Activated CD8-positive, alpha-beta T cell treated with anti-CD3 and anti-CD28 coated beads for 36 hours (primary cell): ENCODE data around the gene ANKRD33B. TPM values are rescaled to one million over a fixed set of nuclear protein-coding genes. Genes with fewer than 3 reads are reported as not detected.

ENCODE experiments used
- ATAC-seq: fragments of 200-7000 bp; cut with Tn5 transposase; one replicate; pipeline ENCODE4 v1.10.0; 2021; ENCODE audit warnings: mild to moderate bottlenecking, moderate library complexity
- CTCF ChIA-PET: fragments of 350-600 bp; sonication (Branson Sonifier 250); formaldehyde crosslinking; loops from one replicate; lab custom pipeline; 2021; ENCODE audit warnings: antibody characterized with exemption; lab: Charles Lee
- POLR2A ChIA-PET: fragments of 350-600 bp; sonication (Branson Sonifier 250); formaldehyde crosslinking; loops from one replicate; lab custom pipeline; 2021; ENCODE audit warnings: antibody characterized with exemption; lab: Charles Lee
- DNase-seq: peaks from one replicate; pipeline ENCODE4 v3.0.0-alpha.2; 2020
- H3K27ac Mint-ChIP-seq: one replicate; pipeline ENCODE4 v1.8.0; 2021; ENCODE audit warnings: mild to moderate bottlenecking, mixed read lengths
- H3K27me3 Mint-ChIP-seq: one replicate; pipeline ENCODE4 v1.8.0; 2021; ENCODE audit warnings: mixed read lengths
- H3K36me3 Mint-ChIP-seq: one replicate; pipeline ENCODE4 v1.8.0; 2021; ENCODE audit warnings: low read depth, mixed read lengths
- H3K4me1 Mint-ChIP-seq: one replicate; pipeline ENCODE4 v1.8.0; 2021; ENCODE audit warnings: low read depth, mixed read lengths
- H3K4me3 Mint-ChIP-seq: one replicate; pipeline ENCODE4 v1.8.0; 2021; ENCODE audit warnings: mild to moderate bottlenecking, moderate library complexity, mixed read lengths
- H3K9me3 Mint-ChIP-seq: one replicate; pipeline ENCODE4 v1.8.0; 2021; ENCODE audit warnings: mixed read lengths
- intact Hi-C: fragments of 100-400 bp; cut with micrococcal nuclease; formaldehyde crosslinking; loops from one replicate; pipeline ENCODE4 v1.10.0; 2022
- total RNA-seq, 2 experiments: library from RNA; stranded (reverse); gene quantifications; one replicate each; pipeline ENCODE4 v1.2.3, GENCODE V29; 2021
- TF ChIP-seq, protein P1 (sequence below): fragments of 200-600 bp; IDR thresholded peaks from one replicate; pipeline ENCODE4 v1.8.0; 2022; ENCODE audit warnings: antibody characterized with exemption, mild to moderate bottlenecking

The ANKRD33B gene
- total RNA-seq, 2 experiments from 2014 or later = 13.6 to 13.8 TPM

DNA sequence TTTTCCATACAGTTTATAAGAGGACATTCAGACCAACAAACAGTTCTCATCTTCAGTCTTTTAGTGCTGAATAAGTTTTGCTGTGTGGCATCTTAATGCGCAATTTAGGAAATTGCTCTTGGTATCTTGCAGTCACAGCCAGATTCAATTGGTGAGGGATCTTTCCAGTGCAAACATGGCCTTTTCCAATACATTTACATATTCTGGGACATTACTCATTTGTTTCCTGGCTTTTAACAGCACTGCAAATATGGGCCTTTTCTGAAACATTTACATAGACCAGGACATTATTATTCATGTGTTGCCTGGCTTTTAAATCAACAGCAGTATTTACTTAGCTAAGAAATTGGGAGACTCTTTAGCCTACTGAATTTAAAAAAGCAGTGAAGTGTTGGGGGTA is 22.7 kb downstream of the ANKRD33B start:
- ChIA-PET POLR2A (no interaction called here), CTCF (no interaction called here)
- peaks cover 30% of the 10 kb centered on the region for H3K36me3 Mint-ChIP-seq
- peaks cover 31% of the 10 kb centered on the region for H3K27me3 Mint-ChIP-seq
- intact Hi-C loops = no loop called here
- ATAC-seq (no peak), DNase-seq (no peak)
- TF ChIP-seq, protein P1, sequence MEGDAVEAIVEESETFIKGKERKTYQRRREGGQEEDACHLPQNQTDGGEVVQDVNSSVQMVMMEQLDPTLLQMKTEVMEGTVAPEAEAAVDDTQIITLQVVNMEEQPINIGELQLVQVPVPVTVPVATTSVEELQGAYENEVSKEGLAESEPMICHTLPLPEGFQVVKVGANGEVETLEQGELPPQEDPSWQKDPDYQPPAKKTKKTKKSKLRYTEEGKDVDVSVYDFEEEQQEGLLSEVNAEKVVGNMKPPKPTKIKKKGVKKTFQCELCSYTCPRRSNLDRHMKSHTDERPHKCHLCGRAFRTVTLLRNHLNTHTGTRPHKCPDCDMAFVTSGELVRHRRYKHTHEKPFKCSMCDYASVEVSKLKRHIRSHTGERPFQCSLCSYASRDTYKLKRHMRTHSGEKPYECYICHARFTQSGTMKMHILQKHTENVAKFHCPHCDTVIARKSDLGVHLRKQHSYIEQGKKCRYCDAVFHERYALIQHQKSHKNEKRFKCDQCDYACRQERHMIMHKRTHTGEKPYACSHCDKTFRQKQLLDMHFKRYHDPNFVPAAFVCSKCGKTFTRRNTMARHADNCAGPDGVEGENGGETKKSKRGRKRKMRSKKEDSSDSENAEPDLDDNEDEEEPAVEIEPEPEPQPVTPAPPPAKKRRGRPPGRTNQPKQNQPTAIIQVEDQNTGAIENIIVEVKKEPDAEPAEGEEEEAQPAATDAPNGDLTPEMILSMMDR = no peak
- H3K27ac Mint-ChIP-seq = no peak overlapping the region
- H3K4me1 Mint-ChIP-seq = peaks cover 50% of the 10 kb centered on the region
- H3K9me3 Mint-ChIP-seq = peaks cover 14% of the 10 kb centered on the region
- H3K4me3 Mint-ChIP-seq = no peak overlapping the region

DNA sequence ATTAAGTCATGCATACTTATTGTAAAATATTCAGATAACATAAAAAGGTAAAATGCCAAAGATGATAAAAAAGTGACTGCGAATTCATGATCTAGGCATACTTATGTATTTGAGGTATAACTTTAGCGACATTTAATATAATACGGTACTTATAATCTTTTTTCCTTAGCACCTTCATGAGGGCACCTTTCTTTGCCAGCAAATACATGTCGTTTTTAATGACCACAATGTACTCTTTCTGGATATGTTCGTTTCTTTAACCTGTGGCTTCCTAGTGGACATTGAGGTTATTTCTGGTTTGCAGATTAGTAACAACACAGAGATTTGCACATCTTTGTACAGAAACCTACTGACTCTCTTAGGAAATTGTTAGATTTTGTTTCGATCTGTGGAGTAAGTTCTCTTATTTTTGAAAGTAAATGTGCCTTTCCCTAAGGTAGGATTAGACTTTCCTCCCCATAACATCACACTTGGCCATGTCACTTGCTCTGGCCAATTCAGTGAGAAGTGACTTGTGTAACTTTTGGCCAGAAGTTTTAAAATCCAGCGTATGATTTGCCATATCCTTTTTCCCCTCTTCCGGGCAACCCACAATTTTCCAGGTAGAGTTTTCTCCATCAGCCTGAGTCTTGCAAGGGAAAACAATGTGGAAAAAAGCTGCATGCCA is 24.4 kb downstream of the ANKRD33B start:
- ATAC-seq = no peak
- intact Hi-C loops = no loop called here
- Mint-ChIP-seq H3K9me3 (peaks cover 14% of the 10 kb centered on the region), H3K4me3 (no peak overlapping the region), H3K27ac (no peak overlapping the region), H3K36me3 (peaks cover 25% of the 10 kb centered on the region), H3K4me1 (peaks cover 38% of the 10 kb centered on the region), H3K27me3 (peaks cover 28% of the 10 kb centered on the region)
- POLR2A ChIA-PET = no interaction called here
- TF ChIP-seq, protein P1 = no peak
- CTCF ChIA-PET = no interaction called here
- no peak for DNase-seq

DNA sequence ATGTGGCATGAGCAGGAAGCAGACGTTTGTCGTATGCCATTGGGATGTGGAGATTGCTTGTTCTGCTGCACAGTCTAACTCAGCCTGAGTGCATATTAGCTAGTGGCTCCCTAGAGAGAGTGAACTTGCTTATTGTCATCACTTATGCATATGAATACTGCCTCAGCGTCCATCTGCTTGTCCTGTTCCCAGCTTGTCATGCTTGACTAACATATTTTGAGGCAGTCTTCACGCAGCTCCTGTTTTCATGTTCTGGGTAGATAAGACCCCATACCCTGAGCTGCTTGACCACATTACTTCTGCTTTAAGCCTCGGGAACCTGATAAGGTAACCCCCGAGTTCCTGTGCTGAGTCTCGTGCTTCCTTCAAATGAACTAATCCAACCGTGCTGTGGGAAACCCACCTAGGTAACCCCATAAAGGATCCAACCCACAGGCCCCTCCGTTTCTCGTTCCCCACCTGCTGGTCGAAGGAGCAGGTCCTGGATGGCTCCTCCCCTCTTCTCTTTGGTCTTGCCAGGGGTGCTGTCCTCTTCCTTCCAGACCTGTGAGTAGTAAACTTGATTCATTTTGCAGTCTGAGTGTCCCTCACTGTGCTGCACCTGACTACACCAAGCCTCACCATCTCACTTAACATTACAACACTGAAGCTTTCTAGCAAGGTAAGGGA is 25.0 kb downstream of the ANKRD33B start:
- POLR2A ChIA-PET = no interaction called here
- no peak for ATAC-seq
- H3K27ac Mint-ChIP-seq = no peak overlapping the region
- TF ChIP-seq, protein P1 = no peak
- peaks cover 14% of the 10 kb centered on the region for H3K9me3 Mint-ChIP-seq
- peaks cover 36% of the 10 kb centered on the region for H3K4me1 Mint-ChIP-seq
- H3K36me3 Mint-ChIP-seq = peaks cover 25% of the 10 kb centered on the region
- no peak overlapping the region for H3K4me3 Mint-ChIP-seq
- CTCF ChIA-PET = no interaction called here
- DNase-seq = no peak
- H3K27me3 Mint-ChIP-seq = peaks cover 26% of the 10 kb centered on the region
- intact Hi-C loops = no loop called here

DNA sequence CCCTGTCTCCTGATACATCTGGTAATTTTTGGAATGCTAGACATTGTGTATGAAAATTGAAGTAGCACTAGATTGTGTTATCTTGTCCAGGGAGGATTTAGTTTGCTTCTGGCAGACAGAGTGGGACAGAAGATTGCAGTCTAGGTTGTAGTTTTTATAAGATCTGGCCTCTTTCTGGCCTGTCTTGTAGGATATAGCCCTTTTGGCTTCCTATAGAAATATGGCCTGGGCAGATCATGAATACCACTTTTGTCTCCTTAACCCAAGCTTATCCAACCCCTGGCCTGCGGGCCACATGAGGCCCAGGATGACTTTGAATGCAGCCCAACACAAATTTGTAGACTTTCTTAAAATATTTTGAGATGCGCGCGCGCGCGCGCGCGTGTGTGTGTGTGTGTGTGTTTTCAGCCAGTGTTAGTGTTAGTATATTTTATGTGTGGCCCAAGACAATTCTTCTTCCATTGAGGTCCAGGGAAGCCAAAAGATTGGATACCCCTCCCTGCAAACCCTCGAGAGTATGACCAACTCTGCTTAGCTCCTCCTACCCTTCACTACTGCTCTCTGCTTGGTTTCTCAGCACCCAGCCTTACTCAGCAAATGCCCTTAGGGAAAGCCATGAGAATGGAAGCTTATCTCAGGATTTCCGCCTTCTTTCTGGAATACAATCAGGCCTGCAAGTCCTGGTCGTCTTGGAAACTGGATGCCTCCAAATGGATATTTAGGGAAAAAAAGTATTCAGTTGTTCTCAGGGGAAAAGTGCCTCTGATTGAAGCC is 26.5 kb downstream of the ANKRD33B start:
- no peak overlapping the region for H3K4me3 Mint-ChIP-seq
- H3K27ac Mint-ChIP-seq = no peak overlapping the region
- DNase-seq = no peak
- H3K4me1 Mint-ChIP-seq = peaks cover 33% of the 10 kb centered on the region
- ChIA-PET POLR2A (no interaction called here), CTCF (interaction anchor here (0.9 kb wide), 1 partner anchor 37 kb away, joined by 4 read pairs; no protein-coding TSS in a partner anchor)
- H3K27me3 Mint-ChIP-seq = peaks cover 14% of the 10 kb centered on the region
- peaks cover 18% of the 10 kb centered on the region for H3K36me3 Mint-ChIP-seq
- TF ChIP-seq, protein P1 = no peak
- intact Hi-C loops = no loop called here
- peaks cover 14% of the 10 kb centered on the region for H3K9me3 Mint-ChIP-seq
- no peak for ATAC-seq
